Natural killer cell (primary cell): ENCODE measurements around the gene AUTS2. TPM values are rescaled to one million over a fixed set of nuclear protein-coding genes. Genes with fewer than 3 reads are reported as not detected.

ENCODE experiments used
- ATAC-seq, 3 donors: fragments of 150-1000 bp in 2 of 3; fragments of 200-7000 bp in 1 of 3; cut with Tn5 transposase; 1 replicate in 1 of 3; 2 replicates in 2 of 3; pipeline ENCODE4 v1.10.0; 2021; ENCODE audit warnings: mild to moderate bottlenecking in 2 of 3, moderate library complexity in 2 of 3
- DNase-seq, 2 donors: peaks; one replicate each; pipeline versions ENCODE4 v3.0.0 to v3.0.0-alpha.2; 2013 to 2021; ENCODE audit warnings: mixed read lengths in 1 of 2
- H3K27ac ChIP-seq: one replicate; pipeline ENCODE4 v1.5.1; 2013; ENCODE audit warnings: mild to moderate bottlenecking, low read length
- H3K27me3 ChIP-seq: one replicate; pipeline ENCODE4 v1.6.1; 2013; ENCODE audit warnings: low read length; ENCODE audit not compliant: control insufficient read depth, insufficient read depth
- H3K36me3 ChIP-seq: one replicate; pipeline ENCODE4 v1.6.1; 2013; ENCODE audit warnings: low read length; ENCODE audit not compliant: control insufficient read depth, insufficient read depth
- H3K4me1 ChIP-seq: one replicate; pipeline ENCODE4 v1.6.1; 2013; ENCODE audit warnings: low read length; ENCODE audit not compliant: control insufficient read depth, insufficient read depth
- H3K4me3 ChIP-seq: one replicate; pipeline ENCODE4 v1.5.1; 2013; ENCODE audit warnings: low read length
- H3K9me3 ChIP-seq: one replicate; pipeline ENCODE4 v1.6.1; 2013; ENCODE audit warnings: low read length; ENCODE audit not compliant: control insufficient read depth, insufficient read depth
- H3K27ac Mint-ChIP-seq, 2 donors: one replicate each; pipeline ENCODE4 v1.8.0; 2022; ENCODE audit warnings: mild to moderate bottlenecking in 2 of 2, mixed read lengths in 2 of 2, moderate library complexity in 1 of 2
- H3K27me3 Mint-ChIP-seq, 2 donors: one replicate each; pipeline ENCODE4 v1.8.0; 2022; ENCODE audit warnings: low read depth in 2 of 2, mixed read lengths in 2 of 2
- H3K36me3 Mint-ChIP-seq: one replicate; pipeline ENCODE4 v1.8.0; 2022; ENCODE audit warnings: mixed read lengths
- H3K4me1 Mint-ChIP-seq, 2 donors: one replicate each; pipeline ENCODE4 v1.8.0; 2022; ENCODE audit warnings: mixed read lengths in 2 of 2
- H3K4me3 Mint-ChIP-seq: one replicate; pipeline ENCODE4 v1.8.0; 2022; ENCODE audit warnings: mild to moderate bottlenecking, moderate library complexity, mixed read lengths
- H3K9me3 Mint-ChIP-seq, 2 donors: one replicate each; pipeline ENCODE4 v1.8.0; 2022; ENCODE audit warnings: mixed read lengths in 2 of 2
- WGBS: methylation state at CpG from one replicate; pipeline ENCODE4 v1.1.7; 2013; ENCODE audit warnings: missing lambda C conversion rate; ENCODE audit not compliant: insufficient coverage; 5-methylcytosine and 5-hydroxymethylcytosine counted together
- intact Hi-C: fragments of 100-400 bp; cut with micrococcal nuclease; formaldehyde crosslinking; loops from one replicate; pipeline ENCODE4 v1.14.2; 2022
- total RNA-seq, 4 donors: library from RNA; stranded (reverse); fragments of 120-200 nt in 1 of 4; gene quantifications; one replicate each; pipeline versions ENCODE4 v1.2.3 to v1.2.4, GENCODE V29; 2013 to 2022
- TF ChIP-seq, protein P1 (sequence below): fragments of 200-600 bp; IDR thresholded peaks from one replicate; pipeline ENCODE4 v1.8.0; 2022; ENCODE audit warnings: antibody characterized with exemption

The AUTS2 gene
- total RNA-seq, 3 donors from 2014 or later (not counting 1 experiment from before 2014, with no cell fraction given) = 147 to 197 (median 155) TPM

DNA sequence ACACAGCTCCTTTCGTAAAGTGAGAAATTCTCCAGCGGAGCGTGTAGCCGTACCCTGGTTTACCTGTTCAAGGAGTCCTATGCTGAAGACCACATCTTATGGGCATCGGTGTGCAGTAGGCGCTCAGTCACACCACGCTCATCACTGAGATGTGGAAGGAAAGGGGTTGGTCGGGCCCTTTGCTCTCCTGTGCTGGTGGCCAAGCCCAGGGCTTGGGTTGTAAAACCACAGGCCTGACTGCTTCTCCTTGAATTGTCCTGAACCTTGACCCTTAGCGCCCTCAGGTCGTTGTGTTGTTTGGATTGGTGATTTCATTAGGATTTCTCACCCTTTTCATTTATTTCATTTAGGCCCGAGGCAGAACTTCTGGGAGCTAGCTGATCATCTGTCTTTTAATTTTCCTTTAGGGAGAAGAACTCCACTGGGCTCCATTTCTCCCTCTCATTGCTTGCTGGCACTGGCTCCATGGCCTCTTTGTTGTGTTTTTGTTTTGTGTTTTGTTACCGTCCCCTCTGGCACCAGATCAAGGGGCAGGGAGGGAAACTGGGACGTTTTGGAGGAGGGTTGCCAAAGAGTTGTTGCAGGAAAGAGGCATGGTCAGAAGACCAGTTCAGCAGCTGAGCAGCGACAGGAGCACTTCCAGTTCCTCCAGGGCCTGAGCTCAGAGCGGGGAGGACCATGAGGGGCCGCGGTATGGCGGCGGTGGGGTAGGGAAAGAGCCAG, 1022.2 kb downstream of the AUTS2 start:
- DNase-seq = no peak
- Mint-ChIP-seq H3K36me3 (no peaks in the 10 kb centered on the region), H3K27me3 (no peaks in the 10 kb centered on the region), H3K9me3 (no peaks in the 10 kb centered on the region), H3K27ac (no peak overlapping the region), H3K4me3 (no peak overlapping the region), H3K4me1 (no peaks in the 10 kb centered on the region)
- Histone ChIP-seq H3K4me1 (no peaks in the 10 kb centered on the region), H3K27ac (no peak overlapping the region), H3K9me3 (no peaks in the 10 kb centered on the region), H3K4me3 (no peak overlapping the region), H3K36me3 (no peaks in the 10 kb centered on the region), H3K27me3 (no peaks in the 10 kb centered on the region)
- TF ChIP-seq, protein P1, sequence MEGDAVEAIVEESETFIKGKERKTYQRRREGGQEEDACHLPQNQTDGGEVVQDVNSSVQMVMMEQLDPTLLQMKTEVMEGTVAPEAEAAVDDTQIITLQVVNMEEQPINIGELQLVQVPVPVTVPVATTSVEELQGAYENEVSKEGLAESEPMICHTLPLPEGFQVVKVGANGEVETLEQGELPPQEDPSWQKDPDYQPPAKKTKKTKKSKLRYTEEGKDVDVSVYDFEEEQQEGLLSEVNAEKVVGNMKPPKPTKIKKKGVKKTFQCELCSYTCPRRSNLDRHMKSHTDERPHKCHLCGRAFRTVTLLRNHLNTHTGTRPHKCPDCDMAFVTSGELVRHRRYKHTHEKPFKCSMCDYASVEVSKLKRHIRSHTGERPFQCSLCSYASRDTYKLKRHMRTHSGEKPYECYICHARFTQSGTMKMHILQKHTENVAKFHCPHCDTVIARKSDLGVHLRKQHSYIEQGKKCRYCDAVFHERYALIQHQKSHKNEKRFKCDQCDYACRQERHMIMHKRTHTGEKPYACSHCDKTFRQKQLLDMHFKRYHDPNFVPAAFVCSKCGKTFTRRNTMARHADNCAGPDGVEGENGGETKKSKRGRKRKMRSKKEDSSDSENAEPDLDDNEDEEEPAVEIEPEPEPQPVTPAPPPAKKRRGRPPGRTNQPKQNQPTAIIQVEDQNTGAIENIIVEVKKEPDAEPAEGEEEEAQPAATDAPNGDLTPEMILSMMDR = no peak
- 91% methylated on average over 17 of the region's 19 CpGs for WGBS
- ATAC-seq = no peak
- intact Hi-C loops = no loop called here

DNA sequence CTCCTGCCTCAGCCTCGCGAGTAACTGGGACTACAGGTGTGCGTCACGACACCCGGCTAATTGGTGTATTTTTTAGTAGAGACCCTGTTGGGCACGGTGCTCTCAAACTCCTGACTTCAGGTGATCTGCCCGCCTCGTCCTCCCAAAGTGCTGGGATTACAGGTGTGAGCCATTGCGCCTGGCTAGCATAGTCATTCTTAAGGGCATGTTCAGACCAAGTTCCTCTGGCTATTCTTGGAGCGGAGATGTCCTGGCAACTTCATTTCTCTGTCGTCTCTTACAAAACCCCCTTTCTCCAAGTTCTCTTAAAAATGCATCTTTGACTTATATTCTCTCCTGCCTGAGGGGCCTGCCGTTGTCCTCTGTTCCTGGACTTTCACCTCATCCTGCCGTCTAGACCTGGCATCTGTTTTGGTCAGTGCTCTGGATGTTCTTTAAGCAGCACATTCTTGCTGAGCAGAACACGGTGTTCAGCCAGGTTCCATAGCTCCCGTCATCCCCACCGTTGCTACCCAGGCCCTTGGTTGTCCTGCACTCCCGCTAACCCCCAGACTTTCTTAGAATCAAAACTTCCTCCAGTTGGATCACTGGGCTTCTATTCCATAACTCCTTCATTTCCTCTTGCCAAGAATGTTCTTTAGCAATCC, 1023.8 kb downstream of the AUTS2 start:
- WGBS = 88% methylated on average over 17 of the region's 17 CpGs
- H3K36me3 Mint-ChIP-seq = no peaks in the 10 kb centered on the region
- no peaks in the 10 kb centered on the region for H3K9me3 Mint-ChIP-seq
- Histone ChIP-seq H3K4me3 (no peak overlapping the region), H3K36me3 (no peaks in the 10 kb centered on the region), H3K4me1 (no peaks in the 10 kb centered on the region), H3K27ac (no peak overlapping the region), H3K9me3 (no peaks in the 10 kb centered on the region), H3K27me3 (no peaks in the 10 kb centered on the region)
- intact Hi-C loops = no loop called here
- ATAC-seq (no peak), DNase-seq (no peak)
- H3K27me3 Mint-ChIP-seq = no peaks in the 10 kb centered on the region
- no peak overlapping the region for H3K4me3 Mint-ChIP-seq
- H3K27ac Mint-ChIP-seq = no peak overlapping the region
- TF ChIP-seq, protein P1 = no peak
- H3K4me1 Mint-ChIP-seq = no peaks in the 10 kb centered on the region

DNA sequence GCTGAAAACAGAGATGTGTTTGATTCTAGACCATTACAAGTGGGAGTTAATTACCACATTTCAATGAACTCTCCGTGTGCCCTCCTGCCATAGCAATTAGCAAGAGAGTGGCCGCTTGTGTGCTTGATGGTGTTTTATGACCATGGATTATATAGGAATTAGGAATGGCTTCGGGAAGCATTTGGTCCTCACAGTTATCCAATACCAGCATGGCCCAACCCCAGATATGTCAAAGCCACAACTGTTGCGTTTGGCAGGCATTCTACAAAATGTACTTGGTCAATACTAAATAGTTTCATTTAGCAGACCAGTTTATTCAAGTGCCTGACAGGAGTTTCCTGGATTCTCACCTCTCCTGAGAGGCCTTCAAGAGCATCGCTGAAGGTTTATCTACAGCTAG, 1024.7 kb downstream of the AUTS2 start:
- no peaks in the 10 kb centered on the region for H3K4me1 ChIP-seq
- Mint-ChIP-seq H3K4me3 (no peak overlapping the region), H3K9me3 (no peaks in the 10 kb centered on the region), H3K4me1 (no peaks in the 10 kb centered on the region), H3K27me3 (no peaks in the 10 kb centered on the region), H3K27ac (no peak overlapping the region), H3K36me3 (no peaks in the 10 kb centered on the region)
- DNase-seq (no peak), ATAC-seq (no peak)
- H3K27ac ChIP-seq = no peak overlapping the region
- TF ChIP-seq, protein P1 = no peak
- intact Hi-C loops = no loop called here
- H3K27me3 ChIP-seq = no peaks in the 10 kb centered on the region
- H3K36me3 ChIP-seq = no peaks in the 10 kb centered on the region
- WGBS = 88% methylated on average over 5 of the region's 5 CpGs
- H3K9me3 ChIP-seq = no peaks in the 10 kb centered on the region
- H3K4me3 ChIP-seq = no peak overlapping the region
